Mononuclear cell (primary cell): ENCODE measurements around the gene NPEPL1. TPM values are rescaled to one million over a fixed set of nuclear protein-coding genes. Genes with fewer than 3 reads are reported as not detected.

Source experiments
- H3K27me3 ChIP-seq: 2 replicates; pipeline ENCODE4 v1.6.0; 2011; ENCODE audit warnings: low read length, control low read depth; ENCODE audit not compliant: insufficient read depth
- H3K4me1 ChIP-seq: 2 replicates; pipeline ENCODE4 v1.5.1; 2011; ENCODE audit warnings: mild to moderate bottlenecking, low read length, control low read depth; ENCODE audit not compliant: insufficient read depth
- H3K4me3 ChIP-seq: 2 replicates; pipeline ENCODE4 v1.5.1; 2011; ENCODE audit warnings: mild to moderate bottlenecking, low read length, moderate library complexity
- H3K9me3 ChIP-seq: 2 replicates; pipeline ENCODE4 v1.5.1; 2011; ENCODE audit warnings: low read depth, mild to moderate bottlenecking, control low read depth, low read length
- total RNA-seq: library from RNA; depleted of rRNA; stranded (reverse); fragments of >200 nt; gene quantifications from one replicate; pipeline ENCODE4 v1.2.3, GENCODE V29; 2012

The NPEPL1 gene
- total RNA-seq, 1 donor = 25.5 TPM

GRCh38 chr20:58709013-58709702 is 16.6 kb downstream of the NPEPL1 start:
- no peaks in the 10 kb centered on the region for H3K4me1 ChIP-seq

GRCh38 chr20:58709703-58710039 is 17.1 kb downstream of the NPEPL1 start:
- no peak overlapping the region for H3K4me3 ChIP-seq

More at GRCh38 chr20:58709013-58709702, 16.6 kb downstream of the NPEPL1 start:
- Histone ChIP-seq H3K4me3 (no peak overlapping the region), H3K27me3 (no peaks in the 10 kb centered on the region), H3K9me3 (no peaks in the 10 kb centered on the region)

GRCh38 chr20:58710481-58711265 is 18.1 kb downstream of the NPEPL1 start:
- Histone ChIP-seq H3K27me3 (no peaks in the 10 kb centered on the region), H3K9me3 (no peaks in the 10 kb centered on the region), H3K4me1 (no peaks in the 10 kb centered on the region), H3K4me3 (no peak overlapping the region)

More at GRCh38 chr20:58709703-58710039, 17.1 kb downstream of the NPEPL1 start:
- Histone ChIP-seq H3K9me3 (no peaks in the 10 kb centered on the region), H3K27me3 (no peaks in the 10 kb centered on the region), H3K4me1 (no peaks in the 10 kb centered on the region)

GRCh38 chr20:58711266-58712051 is 18.9 kb downstream of the NPEPL1 start:
- Histone ChIP-seq H3K4me3 (no peak overlapping the region), H3K4me1 (no peaks in the 10 kb centered on the region), H3K9me3 (no peaks in the 10 kb centered on the region), H3K27me3 (no peaks in the 10 kb centered on the region)

GRCh38 chr20:58712151-58712791 is 19.7 kb downstream of the NPEPL1 start:
- Histone ChIP-seq H3K27me3 (no peaks in the 10 kb centered on the region), H3K9me3 (no peaks in the 10 kb centered on the region), H3K4me1 (no peaks in the 10 kb centered on the region), H3K4me3 (no peak overlapping the region)

GRCh38 chr20:58712806-58713731 is 20.5 kb downstream of the NPEPL1 start:
- Histone ChIP-seq H3K4me1 (no peaks in the 10 kb centered on the region), H3K4me3 (no peak overlapping the region)

GRCh38 chr20:58713801-58714339 is 21.3 kb downstream of the NPEPL1 start:
- no peaks in the 10 kb centered on the region for H3K27me3 ChIP-seq
- H3K4me1 ChIP-seq = no peaks in the 10 kb centered on the region
- H3K9me3 ChIP-seq = no peaks in the 10 kb centered on the region
- H3K4me3 ChIP-seq = no peak overlapping the region

More at GRCh38 chr20:58712806-58713731, 20.5 kb downstream of the NPEPL1 start:
- Histone ChIP-seq H3K9me3 (no peaks in the 10 kb centered on the region), H3K27me3 (no peaks in the 10 kb centered on the region)

GRCh38 chr20:58714340-58714922 is 21.8 kb downstream of the NPEPL1 start:
- H3K27me3 ChIP-seq = no peaks in the 10 kb centered on the region
- no peaks in the 10 kb centered on the region for H3K4me1 ChIP-seq
- H3K4me3 ChIP-seq = no peak overlapping the region
- no peaks in the 10 kb centered on the region for H3K9me3 ChIP-seq

GRCh38 chr20:58714923-58715351 is 22.3 kb downstream of the NPEPL1 start:
- no peak overlapping the region for H3K4me3 ChIP-seq
- H3K9me3 ChIP-seq = no peaks in the 10 kb centered on the region
- H3K4me1 ChIP-seq = no peaks in the 10 kb centered on the region
- no peaks in the 10 kb centered on the region for H3K27me3 ChIP-seq

GRCh38 chr20:58715391-58715800 is 22.8 kb downstream of the NPEPL1 start:
- Histone ChIP-seq H3K27me3 (no peaks in the 10 kb centered on the region), H3K4me1 (no peaks in the 10 kb centered on the region), H3K9me3 (no peaks in the 10 kb centered on the region), H3K4me3 (no peak overlapping the region)

GRCh38 chr20:58715801-58716475 is 23.3 kb downstream of the NPEPL1 start:
- no peak overlapping the region for H3K4me3 ChIP-seq
- H3K27me3 ChIP-seq = no peaks in the 10 kb centered on the region
- no peaks in the 10 kb centered on the region for H3K4me1 ChIP-seq
- H3K9me3 ChIP-seq = no peaks in the 10 kb centered on the region

- Histone ChIP-seq H3K4me3 (no peak overlapping the region), H3K27me3 (no peaks in the 10 kb centered on the region), H3K4me1 (no peaks in the 10 kb centered on the region), H3K9me3 (no peaks in the 10 kb centered on the region)
Observed at GRCh38 chr20:58716476-58717277, 24.1 kb downstream of the NPEPL1 start.
